Heart left ventricle (tissue), 16 donors: ENCODE results near the gene CALCOCO1. TPM values are rescaled to one million over a fixed set of nuclear protein-coding genes. Genes with fewer than 3 reads are reported as not detected.

Experiments used
- ATAC-seq, 4 donors: fragments of 200-7000 bp; cut with Tn5 transposase; one replicate each; pipeline ENCODE4 v1.9.1; 2020 to 2022; ENCODE audit warnings: moderate library complexity in 4 of 4, mild to moderate bottlenecking in 3 of 4, moderate number of reproducible peaks in 1 of 4
- DNase-seq, 5 donors: peaks; one replicate each; pipeline ENCODE4 v3.0.0-alpha.2; 2020
- H3K27ac ChIP-seq, 12 donors: fragments of 200-600 bp; sonication (generic) in 4 of 12; one replicate each; pipeline versions ENCODE4 v1.5.0 to v1.8.0; 2016 to 2022; ENCODE audit warnings: mild to moderate bottlenecking in 2 of 12
- H3K27me3 ChIP-seq, 9 donors: fragments of 200-600 bp; sonication (generic) in 2 of 9; one replicate each; pipeline versions ENCODE4 v1.5.1 to v1.8.0; 2016 to 2022; ENCODE audit warnings: mild to moderate bottlenecking in 3 of 9
- H3K36me3 ChIP-seq, 9 donors: fragments of 200-600 bp; sonication (generic) in 2 of 9; one replicate each; pipeline versions ENCODE4 v1.5.0 to v1.8.0; 2018 to 2022; ENCODE audit warnings: mild to moderate bottlenecking in 2 of 9
- H3K4me1 ChIP-seq, 12 donors: fragments of 200-600 bp; sonication (generic) in 4 of 12; one replicate each; pipeline versions ENCODE4 v1.5.0 to v1.8.0; 2016 to 2022; ENCODE audit warnings: mild to moderate bottlenecking in 3 of 12
- H3K4me3 ChIP-seq, 12 donors: fragments of 200-600 bp; sonication (generic) in 4 of 12; one replicate each; pipeline versions ENCODE4 v1.5.0 to v1.8.0; 2017 to 2022; ENCODE audit warnings: mild to moderate bottlenecking in 9 of 12, moderate library complexity in 4 of 12
- H3K9me3 ChIP-seq, 12 donors: fragments of 200-600 bp; sonication (generic) in 4 of 12; one replicate each; pipeline versions ENCODE4 v1.5.0 to v1.8.0; 2016 to 2022; ENCODE audit warnings: mild to moderate bottlenecking in 1 of 12
- CTCF ChIP-seq, 12 donors: fragments of 200-600 bp; sonication (generic) in 4 of 12; IDR thresholded peaks; one replicate each; pipeline versions ENCODE4 v1.5.0 to v1.8.0; 2018 to 2022; ENCODE audit warnings: antibody characterized with exemption in 12 of 12, mild to moderate bottlenecking in 5 of 12
- POLR2A ChIP-seq, 2 donors: fragments of 450-650 bp; IDR thresholded peaks; one replicate each; pipeline ENCODE4 v1.6.1; 2017; ENCODE audit warnings: antibody characterized with exemption in 2 of 2, mild to moderate bottlenecking in 2 of 2, moderate library complexity in 2 of 2
- WGBS, 4 donors: extraction: QIAGEN DNeasy Blood & Tissue Kit in 2 of 4; methylation state at CpG; one replicate each; pipeline versions ENCODE4 v1.1.5 to v1.1.7; 2013 to 2018; 5-methylcytosine and 5-hydroxymethylcytosine counted together
- intact Hi-C, 10 donors: fragments of 100-400 bp; cut with DNase I; formaldehyde crosslinking; loops; one replicate each; pipeline versions ENCODE4 v1.11.1 to v1.14.2; 2022
- polyA plus RNA-seq, 2 donors: library from polyadenylated mRNA; stranded (reverse); fragments of 200-250 nt; gene quantifications; one replicate each; pipeline ENCODE4 v1.2.3, GENCODE V29; 2013
- total RNA-seq, 9 donors: library from RNA; depleted of rRNA in 2 of 9; stranded (reverse); fragments of >200 nt in 2 of 9; fragmentation: NEBNext Ultra II Directional in 3 of 9; extraction: Animal tissue kit (Norgen Biotek cat#: 25700) in 3 of 9; gene quantifications; one replicate each; pipeline versions ENCODE4 v1.1.0 to v1.2.4, GENCODE V29; 2016 to 2023
- donor health status: ischemic (EF 13 %, LVEDD 7.1; RV severe dilation, severe dysfunction).
- donor health status: healthy with polysubstance abuse.
- donor health status: DM: no; HTN: yes; CAD: no.
- donor health status: DM: no; HTN: no; CAD: no.
- donor health status: ischemic (EF 25% LVEDD 6.9; RV normal size, moderate dysfunction).
- donor health status: ischemic (EF 25% LVEDD 5.7; RV mildly dilated, moderate dysfunction).
- donor health status: healthy.
- donor health status: DM: yes; HTN: yes; CAD: no.
- donor health status: ischemic (EF 35%, LVEDD 5.7; RV mildly dilated, moderate dysfunction).
- donor health status: nonischemic (EF 11% LVEDD 7.7; RV severe dilation, severe dysfunction).
- donor health status: DM: yes; HTN: yes; CAD: no.
- donor health status: PGD.
- donor health status: ischemic (EF 29% LVEDD 5.4; RV normal size, mild dysfunction).
- donor health status: nonischemic (EF 23%, LVEDD 6.1; RV moderate dilation, normal function).

Gene CALCOCO1
- total and polyA plus RNA-seq, 11 donors, result 86.7 to 352 (median 197) TPM

GRCh38 chr12:53717319-53717718 is 9.9 kb downstream of the CALCOCO1 start:
- intact Hi-C loops, result no loop called here
- Histone ChIP-seq H3K27me3 (no peaks in the 10 kb centered on the region), H3K4me1 (peaks cover 0 to 12% (median 0%) of the 10 kb centered on the region in 12 donors), H3K36me3 (peaks cover 0 to 100% (median 97%) of the 10 kb centered on the region in 9 donors), H3K27ac (peak overlapping the region in 4 of 12 donors; percentile 25 to 68 (median 47)), H3K9me3 (no peaks in the 10 kb centered on the region), H3K4me3 (no peak overlapping the region)
- ATAC-seq (peak; percentile 76 to 96 (median 88)), DNase-seq (no peak)
- TF ChIP-seq CTCF (IDR thresholded peaks at IDR 0.05) (no peak), POLR2A (IDR thresholded peaks at IDR 0.05) (no peak)
- 54 to 73% (median 62%) methylated on average over 5 of the region's 5 CpGs for WGBS, 4 donors

DNA sequence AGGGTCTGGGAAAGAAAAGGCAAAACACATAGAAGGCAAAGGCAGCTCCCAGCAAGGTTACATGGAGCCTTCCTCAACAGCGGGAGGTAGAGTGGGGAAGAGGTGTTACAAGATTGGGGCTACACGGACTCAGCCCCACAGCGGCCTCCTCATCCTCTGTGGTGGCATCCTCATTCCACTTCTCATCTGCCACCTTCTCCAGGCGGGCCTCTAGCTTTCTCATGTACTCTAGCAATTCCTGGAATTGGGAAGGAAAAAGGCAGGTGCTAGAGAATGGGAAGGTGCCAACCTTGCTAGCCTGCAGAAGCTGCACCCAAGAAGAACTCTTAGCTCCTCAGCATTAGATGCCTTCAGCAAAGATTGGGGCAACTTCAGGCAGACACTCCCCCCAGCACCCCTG is 13.2 kb downstream of the CALCOCO1 start:
- Histone ChIP-seq H3K36me3 (peaks cover 0 to 80% (median 73%) of the 10 kb centered on the region in 9 donors), H3K4me1 (peaks cover 0 to 12% (median 0%) of the 10 kb centered on the region in 12 donors), H3K27ac (no peak overlapping the region), H3K9me3 (no peaks in the 10 kb centered on the region), H3K27me3 (no peaks in the 10 kb centered on the region), H3K4me3 (no peak overlapping the region)
- TF ChIP-seq CTCF (IDR thresholded peaks at IDR 0.05) (no peak), POLR2A (IDR thresholded peaks at IDR 0.05) (no peak)
- intact Hi-C loops, result no loop called here
- 92 to 96% (median 95%) methylated on average over 4 of the region's 4 CpGs for WGBS, 4 donors
- no peak for DNase-seq
- no peak for ATAC-seq

DNA sequence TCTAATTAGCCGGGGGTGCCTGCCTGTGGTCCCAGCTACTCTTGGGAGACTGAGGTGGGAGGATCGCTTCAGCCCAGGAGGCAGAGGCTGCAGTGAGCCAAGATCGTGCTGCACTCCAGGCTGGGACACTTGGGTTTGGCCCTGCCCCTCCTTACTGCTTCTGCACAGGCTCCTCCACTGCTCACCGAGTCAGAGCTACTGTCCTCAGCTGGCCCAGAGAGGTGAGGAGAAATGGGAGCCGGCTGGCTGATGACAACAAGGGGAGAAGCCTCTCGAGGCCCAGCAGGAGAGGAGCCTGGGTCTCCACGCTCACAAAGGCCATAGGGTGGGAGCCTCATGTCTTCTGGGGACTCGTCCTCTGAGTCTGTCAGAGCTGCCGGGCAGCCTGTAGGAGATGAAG is 13.7 kb downstream of the CALCOCO1 start:
- ATAC-seq (no peak), DNase-seq (no peak)
- intact Hi-C loops, result no loop called here
- 76 to 89% (median 85%) methylated on average over 9 of the region's 9 CpGs for WGBS, 4 donors
- no peaks in the 10 kb centered on the region for H3K9me3 ChIP-seq
- H3K27me3 ChIP-seq, result no peaks in the 10 kb centered on the region
- TF ChIP-seq CTCF (IDR thresholded peaks at IDR 0.05) (no peak), POLR2A (IDR thresholded peaks at IDR 0.05) (no peak)
- no peak overlapping the region for H3K4me3 ChIP-seq
- H3K4me1 ChIP-seq, result peaks cover 0 to 12% (median 0%) of the 10 kb centered on the region in 12 donors
- H3K27ac ChIP-seq, result no peak overlapping the region
- H3K36me3 ChIP-seq, result peaks cover 0 to 75% (median 70%) of the 10 kb centered on the region in 9 donors

DNA sequence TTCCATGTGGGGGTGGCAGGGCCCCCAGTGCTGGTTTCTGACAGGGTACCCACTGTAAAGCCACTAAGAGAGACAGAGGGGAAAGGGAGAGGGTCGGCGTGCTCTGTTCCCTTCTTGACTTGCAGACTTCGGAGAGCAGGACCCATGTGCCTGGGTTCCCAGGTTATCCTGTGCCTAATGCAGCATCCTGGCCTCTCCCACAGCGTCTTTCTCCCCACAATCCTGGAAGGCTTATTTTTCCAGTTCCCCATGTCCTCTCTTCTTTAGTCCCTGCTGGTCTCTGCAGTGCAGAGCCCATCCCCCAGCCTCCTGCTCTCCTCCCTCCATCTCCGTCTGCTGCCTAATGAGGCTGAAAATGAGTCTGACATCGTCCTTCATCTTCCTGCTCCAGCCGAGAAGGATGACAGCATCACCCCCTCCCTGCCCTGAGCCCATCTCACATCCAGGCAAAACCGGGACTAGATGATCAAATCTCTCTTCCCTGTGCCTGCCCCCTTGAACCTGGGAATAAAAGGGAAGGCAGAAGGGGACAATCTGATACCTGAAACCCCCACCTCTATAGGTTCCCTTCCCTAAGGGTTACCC is 15.1 kb downstream of the CALCOCO1 start:
- H3K36me3 ChIP-seq, result peaks cover 0 to 61% (median 58%) of the 10 kb centered on the region in 9 donors
- no peak for TF ChIP-seq CTCF (IDR thresholded peaks at IDR 0.05)
- TF ChIP-seq POLR2A (IDR thresholded peaks at IDR 0.05), result no peak

More for the DNA sequence above, 15.1 kb downstream of the CALCOCO1 start:
- H3K27me3 ChIP-seq, result no peaks in the 10 kb centered on the region
- intact Hi-C loops, result no loop called here
- DNase-seq (no peak), ATAC-seq (no peak)
- H3K9me3 ChIP-seq, result no peaks in the 10 kb centered on the region
- H3K4me1 ChIP-seq, result peaks cover 0 to 6% (median 0%) of the 10 kb centered on the region in 12 donors
- WGBS, 4 donors, result 72 to 75% (median 73%) methylated on average over 8 of the region's 8 CpGs
- no peak overlapping the region for H3K4me3 ChIP-seq
- no peak overlapping the region for H3K27ac ChIP-seq
